Activated T-cell treated with anti-CD3 and anti-CD28 coated beads, Interleukin-2, amount 50 U/mL, for 72 hours (primary cell): ENCODE data around the gene TRAF3. TPM values are rescaled to one million over a fixed set of nuclear protein-coding genes. Genes with fewer than 3 reads are reported as not detected.
"Not testable (repeated sequence)": the region's sequence is repeated elsewhere in the genome, so short reads cannot be mapped to it uniquely, and the experiment has no call there.

Experiments
- ATAC-seq, 2 donors: fragments of 150-1000 bp; cut with Tn5 transposase; replicated peaks in 1 of 2; 2 replicates each; pipeline ENCODE4 v1.10.0; 2021; ENCODE audit warnings: moderate library complexity in 2 of 2, mild to moderate bottlenecking in 1 of 2
- DNase-seq, 2 donors: peaks; one replicate each; pipeline ENCODE4 v3.0.0; 2021 to 2022; ENCODE audit warnings: mixed read lengths in 1 of 2
- H3K27ac Mint-ChIP-seq: one replicate; pipeline ENCODE4 v1.8.0; 2022; ENCODE audit warnings: mild to moderate bottlenecking, moderate library complexity, mixed read lengths
- H3K27me3 Mint-ChIP-seq: one replicate; pipeline ENCODE4 v1.8.0; 2022; ENCODE audit warnings: low read depth, mixed read lengths
- H3K36me3 Mint-ChIP-seq, 2 donors: one replicate each; pipeline ENCODE4 v1.8.0; 2022; ENCODE audit warnings: mixed read lengths in 2 of 2, mild to moderate bottlenecking in 1 of 2; ENCODE audit not compliant: insufficient read depth in 2 of 2
- H3K4me1 Mint-ChIP-seq: one replicate; pipeline ENCODE4 v1.8.0; 2022; ENCODE audit warnings: low read depth, mixed read lengths
- H3K4me3 Mint-ChIP-seq, 2 donors: one replicate each; pipeline ENCODE4 v1.8.0; 2022; ENCODE audit warnings: mild to moderate bottlenecking in 2 of 2, mixed read lengths in 2 of 2, moderate library complexity in 2 of 2
- H3K9me3 Mint-ChIP-seq, 2 donors: one replicate each; pipeline ENCODE4 v1.8.0; 2022; ENCODE audit warnings: mixed read lengths in 2 of 2
- total RNA-seq, 2 donors: library from RNA; stranded (reverse); gene quantifications; one replicate each; pipeline ENCODE4 v1.2.3, GENCODE V29; 2022

Gene TRAF3
- total RNA-seq, 2 donors from 2014 or later = 123 to 137 TPM

DNA sequence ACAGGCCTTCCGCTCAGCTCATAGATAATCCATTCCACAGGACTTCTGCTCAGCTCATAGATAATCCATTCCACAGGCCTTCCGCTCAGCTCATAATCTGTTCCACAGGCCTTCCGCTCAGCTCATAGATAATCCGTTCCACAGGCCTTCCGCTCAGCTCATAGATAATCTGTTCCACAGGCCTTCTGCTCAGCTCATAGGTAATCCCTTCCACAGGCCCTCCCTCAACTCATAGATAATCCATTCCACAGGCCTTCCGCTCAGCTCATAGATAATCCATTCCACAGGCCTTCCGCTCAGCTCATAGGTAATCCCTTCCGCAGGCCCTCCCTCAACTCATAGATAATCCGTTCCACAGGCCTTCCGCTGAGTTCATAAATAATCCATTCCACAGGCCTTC, 100.3 kb downstream of the TRAF3 start:
- not testable (repeated sequence) for H3K27me3 Mint-ChIP-seq, H3K27ac Mint-ChIP-seq, H3K9me3 Mint-ChIP-seq, DNase-seq, H3K4me3 Mint-ChIP-seq, ATAC-seq
- H3K4me1 Mint-ChIP-seq = peaks cover 33% of the 10 kb centered on the region
- peaks cover 8 to 18% of the 10 kb centered on the region in 2 donors for H3K36me3 Mint-ChIP-seq

DNA sequence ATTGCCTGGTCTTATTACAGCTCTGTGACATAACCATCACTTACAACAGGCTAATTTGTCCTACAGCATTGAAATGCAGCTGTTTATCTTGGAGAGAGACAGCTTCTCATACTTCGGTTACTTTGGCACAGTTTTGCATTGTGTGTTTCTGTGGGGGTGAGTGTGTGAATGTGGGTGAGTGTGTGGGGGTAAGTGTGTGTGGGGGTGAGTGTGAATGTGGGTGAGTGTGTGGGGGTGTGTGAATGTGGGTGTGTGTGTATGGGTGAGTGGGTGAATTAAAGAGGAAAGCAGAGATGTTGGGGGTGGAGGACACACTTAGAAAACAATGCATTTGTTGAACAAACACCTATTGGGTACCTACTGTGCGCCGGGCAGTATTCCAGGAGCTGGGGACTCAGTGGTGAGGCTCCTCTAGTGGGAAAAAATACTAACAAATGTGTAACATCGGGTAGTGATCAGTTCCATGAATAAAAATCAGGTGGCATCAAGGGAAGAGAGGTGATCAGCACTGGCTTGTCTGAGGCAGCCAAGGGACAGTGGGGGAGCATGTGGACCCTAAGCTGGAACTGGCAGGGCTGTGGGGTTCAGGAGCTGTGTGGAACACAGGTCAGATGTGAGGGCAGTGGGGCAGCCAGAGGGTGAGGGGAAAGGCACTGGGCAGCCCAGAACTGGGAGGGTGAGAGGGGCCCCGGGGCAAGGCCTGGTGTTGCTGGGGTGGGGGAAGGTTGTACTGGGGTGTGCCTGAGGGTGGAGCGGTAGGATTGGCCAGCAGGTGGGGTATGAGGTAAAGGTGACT, 101.1 kb downstream of the TRAF3 start:
- DNase-seq (no peak), ATAC-seq (no peak)
- H3K9me3 Mint-ChIP-seq = no peaks in the 10 kb centered on the region
- peaks cover 10 to 25% of the 10 kb centered on the region in 2 donors for H3K36me3 Mint-ChIP-seq
- H3K27me3 Mint-ChIP-seq = no peaks in the 10 kb centered on the region
- no peak overlapping the region for H3K27ac Mint-ChIP-seq
- no peak overlapping the region for H3K4me3 Mint-ChIP-seq
- peaks cover 35% of the 10 kb centered on the region for H3K4me1 Mint-ChIP-seq

DNA sequence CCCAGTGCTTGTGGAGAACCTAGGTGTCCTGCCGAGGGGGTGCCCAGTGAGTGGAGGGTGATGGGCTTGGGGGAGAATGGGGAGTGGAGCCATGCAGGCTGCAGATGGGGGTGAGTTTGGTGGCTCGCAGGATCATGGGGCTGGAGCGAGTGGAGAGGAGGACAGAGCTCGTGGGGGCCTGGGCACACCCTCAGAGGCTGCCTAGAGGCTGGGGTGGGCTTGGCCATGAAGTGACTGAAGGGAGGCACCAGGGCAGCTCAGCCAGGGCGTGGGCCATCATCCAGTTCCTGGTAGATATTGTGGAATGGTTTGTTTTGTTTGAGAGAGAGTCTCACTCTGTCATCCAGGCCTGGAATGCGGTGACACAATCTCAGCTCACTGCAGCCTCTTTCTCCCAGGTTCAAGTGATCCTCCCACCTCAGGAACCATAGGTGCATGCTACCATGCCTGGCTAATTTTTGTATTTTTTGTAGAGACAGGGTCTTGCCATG, 101.8 kb downstream of the TRAF3 start:
- ATAC-seq = no peak
- H3K9me3 Mint-ChIP-seq = no peaks in the 10 kb centered on the region
- H3K4me1 Mint-ChIP-seq = peaks cover 35% of the 10 kb centered on the region
- peaks cover 10 to 20% of the 10 kb centered on the region in 2 donors for H3K36me3 Mint-ChIP-seq
- H3K4me3 Mint-ChIP-seq = no peak overlapping the region
- no peak for DNase-seq
- H3K27ac Mint-ChIP-seq = no peak overlapping the region
- no peaks in the 10 kb centered on the region for H3K27me3 Mint-ChIP-seq

- Mint-ChIP-seq H3K9me3 (no peaks in the 10 kb centered on the region), H3K27me3 (no peaks in the 10 kb centered on the region), H3K4me3 (peak overlapping the region in 1 of 2 donors; percentile 32), H3K4me1 (peaks cover 38% of the 10 kb centered on the region), H3K27ac (peak overlapping the region; percentile 91), H3K36me3 (peaks cover 10 to 41% of the 10 kb centered on the region in 2 donors)
- ATAC-seq = no peak
- DNase-seq = no peak
Observed at GRCh38 chr14:102882226-102882906, 105.1 kb downstream of the TRAF3 start.

- peak overlapping the region; percentile 68 for H3K27ac Mint-ChIP-seq
- peaks cover 10 to 45% of the 10 kb centered on the region in 2 donors for H3K36me3 Mint-ChIP-seq
- H3K4me1 Mint-ChIP-seq = peaks cover 38% of the 10 kb centered on the region
- no peaks in the 10 kb centered on the region for H3K27me3 Mint-ChIP-seq
- no peaks in the 10 kb centered on the region for H3K9me3 Mint-ChIP-seq
- peak overlapping the region; percentile 11 to 13 for H3K4me3 Mint-ChIP-seq
- peak; percentile 88 to 92 for ATAC-seq
- DNase-seq = peak; percentile 34 to 41
Observed at GRCh38 chr14:102883089-102883541, 105.9 kb downstream of the TRAF3 start.

DNA sequence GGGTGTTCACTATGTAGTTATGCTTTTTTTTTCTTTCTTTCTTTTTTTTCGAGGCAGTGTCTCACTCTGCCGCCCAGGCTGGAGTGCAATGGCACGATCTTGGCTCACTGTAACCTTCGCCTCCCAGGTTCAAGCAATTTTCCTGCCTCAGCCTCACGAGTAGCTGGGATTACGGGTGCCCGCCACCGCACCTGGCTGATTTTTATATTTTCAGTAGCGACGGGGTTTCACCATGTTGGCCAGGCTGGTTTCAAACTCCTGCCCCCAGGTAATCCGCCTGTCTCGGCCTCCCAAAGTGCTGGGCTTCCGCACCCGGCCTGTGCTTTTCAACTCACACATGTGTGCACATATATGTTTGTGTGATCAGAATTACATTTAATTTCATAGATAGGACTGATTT, 106.3 kb downstream of the TRAF3 start:
- ATAC-seq = no peak
- Mint-ChIP-seq H3K9me3 (no peaks in the 10 kb centered on the region), H3K27me3 (no peaks in the 10 kb centered on the region), H3K27ac (peak overlapping the region; percentile 68), H3K36me3 (peaks cover 10 to 48% of the 10 kb centered on the region in 2 donors), H3K4me3 (no peak overlapping the region), H3K4me1 (peaks cover 38% of the 10 kb centered on the region)
- DNase-seq = no peak

GRCh38 chr14:102885737-102886447, 108.6 kb downstream of the TRAF3 start:
- peaks cover 7 to 42% of the 10 kb centered on the region in 2 donors for H3K36me3 Mint-ChIP-seq
- no peaks in the 10 kb centered on the region for H3K27me3 Mint-ChIP-seq
- H3K9me3 Mint-ChIP-seq = no peaks in the 10 kb centered on the region
- DNase-seq (no peak), ATAC-seq (no peak)
- H3K4me1 Mint-ChIP-seq = peaks cover 32% of the 10 kb centered on the region
- no peak overlapping the region for H3K27ac Mint-ChIP-seq
- H3K4me3 Mint-ChIP-seq = no peak overlapping the region

DNA sequence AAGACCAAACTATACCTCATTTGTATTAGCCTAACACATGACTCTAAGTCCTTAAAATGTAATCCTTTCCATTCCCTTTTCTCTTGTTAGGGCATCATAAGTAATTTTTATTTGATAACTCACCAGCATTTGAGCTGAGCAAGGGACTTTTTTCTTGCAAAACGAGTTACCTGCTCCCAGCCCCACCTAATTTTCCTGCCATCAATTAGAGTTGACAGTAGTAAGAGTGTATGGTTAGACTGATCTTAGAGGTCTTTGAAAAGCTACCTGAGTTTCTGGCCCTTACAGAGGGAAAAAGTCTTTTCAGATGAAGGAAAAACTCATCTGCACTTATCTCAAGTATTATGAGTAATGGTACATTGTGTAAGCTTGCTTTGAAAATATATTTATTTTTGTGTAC, 111.5 kb downstream of the TRAF3 start:
- DNase-seq (no peak), ATAC-seq (no peak)
- Mint-ChIP-seq H3K4me3 (no peak overlapping the region), H3K36me3 (peaks cover 4 to 49% of the 10 kb centered on the region in 2 donors), H3K27me3 (no peaks in the 10 kb centered on the region), H3K9me3 (no peaks in the 10 kb centered on the region), H3K27ac (no peak overlapping the region), H3K4me1 (peaks cover 10% of the 10 kb centered on the region)

DNA sequence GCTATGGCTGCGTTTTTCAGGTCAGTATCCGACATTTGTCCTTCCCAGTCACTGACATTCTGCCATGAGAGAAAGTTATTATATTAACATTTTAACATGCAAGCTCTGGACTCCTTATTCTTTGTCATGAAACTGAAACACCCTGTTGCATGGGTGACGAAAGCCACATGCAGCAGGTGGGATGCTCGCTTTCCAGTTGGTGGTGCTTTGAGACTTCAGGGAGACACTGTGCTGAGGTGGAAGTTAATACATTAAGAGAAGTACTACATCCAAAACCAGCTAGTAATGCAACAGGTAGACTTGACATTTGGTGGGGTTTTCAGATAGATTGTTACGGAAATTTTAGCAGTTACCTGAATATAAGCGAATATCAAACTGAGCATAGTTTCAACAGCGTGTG, 112.4 kb downstream of the TRAF3 start:
- Mint-ChIP-seq H3K4me1 (peaks cover 5% of the 10 kb centered on the region), H3K27ac (no peak overlapping the region), H3K36me3 (peaks cover 3 to 47% of the 10 kb centered on the region in 2 donors)

DNA sequence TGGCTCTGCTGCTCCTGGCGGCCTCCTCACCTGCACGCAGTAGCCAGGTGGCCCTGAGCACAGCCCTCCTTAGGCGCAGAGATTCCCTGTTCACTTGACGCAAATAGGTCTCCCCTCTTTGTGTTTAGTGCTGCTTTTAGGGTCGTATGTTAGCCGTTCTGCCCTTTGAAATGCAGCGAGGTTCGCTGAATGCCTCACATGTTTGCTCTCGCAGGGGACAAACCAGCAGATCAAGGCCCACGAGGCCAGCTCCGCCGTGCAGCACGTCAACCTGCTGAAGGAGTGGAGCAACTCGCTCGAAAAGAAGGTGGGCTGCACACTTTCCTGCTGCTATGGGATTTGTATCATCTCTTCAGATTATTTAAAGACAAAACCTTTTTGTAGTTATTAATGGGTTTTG, 113.9 kb downstream of the TRAF3 start:
- H3K36me3 Mint-ChIP-seq = peaks cover 5 to 45% of the 10 kb centered on the region in 2 donors
- peaks cover 5% of the 10 kb centered on the region for H3K4me1 Mint-ChIP-seq
- DNase-seq (no peak), ATAC-seq (no peak)
- no peaks in the 10 kb centered on the region for H3K27me3 Mint-ChIP-seq
- H3K9me3 Mint-ChIP-seq = no peaks in the 10 kb centered on the region
- no peak overlapping the region for H3K4me3 Mint-ChIP-seq
- H3K27ac Mint-ChIP-seq = no peak overlapping the region

More for the DNA sequence above, 112.4 kb downstream of the TRAF3 start:
- no peak overlapping the region for H3K4me3 Mint-ChIP-seq
- no peak for ATAC-seq
- H3K27me3 Mint-ChIP-seq = no peaks in the 10 kb centered on the region
- no peak for DNase-seq
- no peaks in the 10 kb centered on the region for H3K9me3 Mint-ChIP-seq

- no peaks in the 10 kb centered on the region for H3K9me3 Mint-ChIP-seq
- ATAC-seq = no peak
- H3K27ac Mint-ChIP-seq = peak overlapping the region; percentile 50
- H3K36me3 Mint-ChIP-seq = peaks cover 5 to 44% of the 10 kb centered on the region in 2 donors
- H3K4me3 Mint-ChIP-seq = no peak overlapping the region
- H3K27me3 Mint-ChIP-seq = no peaks in the 10 kb centered on the region
- DNase-seq = no peak
- H3K4me1 Mint-ChIP-seq = peaks cover 5% of the 10 kb centered on the region
Observed at GRCh38 chr14:102891556-102891955, 114.3 kb downstream of the TRAF3 start.

DNA sequence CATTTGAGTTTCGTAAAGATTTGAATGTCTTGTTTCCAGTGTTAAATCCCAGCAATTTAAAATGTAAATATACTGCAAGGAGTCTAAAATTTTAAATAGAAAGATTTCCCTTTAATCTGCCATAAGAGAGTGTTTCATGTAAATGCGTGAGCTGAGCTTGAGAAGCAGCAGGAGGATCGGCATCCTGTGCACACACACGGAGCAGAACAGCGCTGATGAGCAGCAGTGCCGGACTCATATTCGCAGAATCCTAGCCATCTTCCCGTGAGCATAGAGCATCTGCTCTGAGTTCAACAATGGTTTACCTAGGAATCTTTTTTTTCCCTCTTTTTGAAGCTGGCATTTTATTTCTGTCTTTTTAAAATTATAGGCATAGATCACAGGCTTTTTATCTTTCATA, 115.4 kb downstream of the TRAF3 start:
- no peak for DNase-seq
- peaks cover 8% of the 10 kb centered on the region for H3K4me1 Mint-ChIP-seq
- H3K4me3 Mint-ChIP-seq = no peak overlapping the region
- H3K9me3 Mint-ChIP-seq = no peaks in the 10 kb centered on the region
- peak overlapping the region; percentile 57 for H3K27ac Mint-ChIP-seq
- H3K36me3 Mint-ChIP-seq = peaks cover 5 to 42% of the 10 kb centered on the region in 2 donors
- ATAC-seq = no peak
- H3K27me3 Mint-ChIP-seq = no peaks in the 10 kb centered on the region

GRCh38 chr14:102893452-102893851, 116.2 kb downstream of the TRAF3 start:
- Mint-ChIP-seq H3K4me1 (peaks cover 14% of the 10 kb centered on the region), H3K27me3 (no peaks in the 10 kb centered on the region), H3K4me3 (no peak overlapping the region), H3K9me3 (no peaks in the 10 kb centered on the region), H3K27ac (no peak overlapping the region), H3K36me3 (peaks cover 5 to 40% of the 10 kb centered on the region in 2 donors)
- DNase-seq (no peak), ATAC-seq (peak in 1 of 2 donors; percentile 30)
